GM19238 (cell line): ENCODE measurements around the gene AVPR1A.
"Not testable (repeated sequence)": the region's sequence is repeated elsewhere in the genome, so short reads cannot be mapped to it uniquely, and the experiment has no call there.

Source experiments
- DNase-seq: peaks from one replicate; pipeline ENCODE4 v3.0.0; 2011; ENCODE audit warnings: low spot score; ENCODE audit not compliant: insufficient read length

The AVPR1A gene

DNA sequence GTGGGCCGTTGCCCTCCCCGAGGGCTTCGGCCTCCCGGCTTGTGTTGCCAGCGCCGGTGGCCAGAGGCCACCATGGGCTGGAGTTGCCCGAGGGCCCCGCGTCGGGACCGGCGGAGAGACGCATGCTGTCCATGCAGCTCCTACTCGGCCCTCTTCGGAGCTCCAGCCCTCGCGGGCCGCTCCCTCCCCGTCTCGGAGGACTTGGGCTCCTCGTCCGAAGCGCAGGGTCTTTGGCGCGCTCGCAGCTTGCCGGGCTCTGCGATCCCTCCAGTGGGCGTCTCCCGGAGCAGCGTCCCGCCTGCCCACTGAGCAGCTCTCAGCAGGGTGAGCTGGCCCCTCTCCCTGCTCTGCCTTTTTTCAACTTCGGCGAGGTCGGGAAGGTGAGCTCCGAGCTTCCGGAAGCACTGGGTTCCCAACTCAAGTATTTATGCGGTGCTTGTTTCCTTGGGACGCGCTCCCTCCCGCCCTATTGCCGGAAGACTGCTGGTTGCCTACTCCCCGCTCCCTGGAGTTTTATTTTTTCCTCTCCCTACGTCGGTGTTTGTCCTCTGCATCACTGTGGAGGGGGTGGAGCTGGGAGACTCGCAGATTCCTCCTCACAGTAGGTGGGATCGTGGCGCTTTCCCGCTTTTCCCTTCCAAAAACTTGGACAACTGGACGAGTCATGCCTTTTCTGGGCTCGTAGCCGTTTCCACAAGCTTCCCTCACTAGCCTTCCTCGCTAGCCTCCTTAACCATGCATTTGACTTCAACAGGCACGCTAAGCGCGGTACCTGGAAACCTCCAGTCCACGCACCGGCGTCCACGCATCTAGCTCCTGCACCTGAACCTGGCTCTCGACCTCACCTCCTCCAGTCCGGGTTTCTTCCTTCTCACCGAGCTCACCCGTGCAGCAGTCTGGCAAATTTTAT, at the start of gene AVPR1A:
Gene AVPR1A, minus strand, starts transcription at position 489 of the 910 bp plus-strand sequence. Its CDS starts 365 bp downstream, at position 124.
- no peak for DNase-seq

DNA sequence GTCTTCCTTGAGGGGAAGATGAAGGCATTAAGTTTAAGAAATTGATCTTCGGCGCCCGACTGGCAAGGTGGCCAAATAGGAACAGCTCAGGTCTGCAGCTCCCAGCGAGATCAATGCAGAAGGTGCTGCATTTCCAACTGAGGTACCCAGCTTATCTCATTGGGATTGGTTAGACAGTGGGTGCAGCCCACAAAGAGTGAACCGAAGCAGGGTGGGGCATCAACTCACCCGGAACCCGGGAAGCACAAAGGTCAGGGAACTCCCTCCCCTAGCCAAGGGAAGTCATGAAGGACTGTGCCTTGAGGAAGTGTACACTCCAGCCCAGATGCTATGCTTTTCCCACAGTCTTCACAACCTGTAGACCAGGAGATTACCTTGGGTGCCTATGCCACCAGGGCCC, 45.2 kb upstream of the AVPR1A start:
- DNase-seq: no peak

DNA sequence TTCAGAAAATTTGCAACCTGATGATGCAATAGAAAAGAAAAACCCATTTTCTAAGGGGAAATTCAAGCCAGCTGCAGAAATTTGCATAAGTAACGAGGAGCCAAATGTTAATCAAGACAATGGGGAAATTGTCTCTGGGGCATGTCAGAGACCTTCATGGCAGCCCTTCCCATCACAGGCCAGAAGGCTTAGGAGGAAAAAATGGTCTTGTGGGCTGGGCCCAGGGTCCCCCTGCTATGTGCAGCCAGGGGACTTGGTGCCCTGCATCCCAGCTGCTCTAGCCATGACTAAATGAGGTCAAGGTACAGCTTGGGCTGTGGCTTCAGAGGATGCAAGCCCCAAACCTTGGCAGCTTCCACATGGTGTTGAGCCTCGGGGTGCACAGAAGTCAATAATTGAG, 28.2 kb upstream of the AVPR1A start:
- no peak for DNase-seq

DNA sequence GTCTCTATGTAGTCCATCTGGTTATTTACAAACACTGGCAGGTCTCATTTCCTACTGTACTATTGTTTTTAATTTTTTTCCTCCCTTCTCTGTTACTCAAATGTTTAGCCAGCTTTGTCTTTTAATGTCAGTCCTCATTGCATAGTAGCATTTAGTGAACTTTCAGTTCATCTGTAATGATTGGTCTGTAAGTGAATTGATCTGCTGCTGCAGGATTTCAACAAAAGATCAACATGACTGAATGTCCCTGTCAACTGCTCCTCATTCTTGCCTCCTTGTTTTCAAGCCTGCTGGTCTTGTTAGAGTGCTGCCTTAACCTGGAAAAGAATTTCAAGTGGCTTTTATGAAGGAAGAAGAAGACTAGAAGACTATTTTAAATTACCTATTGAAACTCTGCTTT, 19.3 kb upstream of the AVPR1A start:
- DNase-seq: no peak

DNA sequence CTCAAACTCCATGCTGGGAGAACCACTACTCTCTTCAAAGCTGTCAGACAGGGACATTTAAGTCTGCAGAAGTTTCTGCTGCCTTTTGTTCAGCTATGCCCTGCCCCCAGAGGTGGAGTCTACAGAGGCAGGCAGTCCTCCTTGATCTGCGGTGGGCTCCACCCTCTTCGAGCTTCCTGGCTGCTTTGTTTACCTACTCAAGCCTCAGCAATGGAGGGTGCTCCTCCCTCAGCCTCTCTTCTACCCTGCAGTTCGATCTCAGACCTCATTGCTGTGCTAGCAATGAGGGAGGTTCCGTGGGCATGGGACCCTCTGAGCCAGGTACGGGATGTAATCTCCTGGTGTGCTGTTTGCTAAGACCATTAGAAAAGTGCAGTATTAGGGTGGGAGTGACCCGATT, 16.7 kb upstream of the AVPR1A start:
- not testable (repeated sequence) for DNase-seq

DNA sequence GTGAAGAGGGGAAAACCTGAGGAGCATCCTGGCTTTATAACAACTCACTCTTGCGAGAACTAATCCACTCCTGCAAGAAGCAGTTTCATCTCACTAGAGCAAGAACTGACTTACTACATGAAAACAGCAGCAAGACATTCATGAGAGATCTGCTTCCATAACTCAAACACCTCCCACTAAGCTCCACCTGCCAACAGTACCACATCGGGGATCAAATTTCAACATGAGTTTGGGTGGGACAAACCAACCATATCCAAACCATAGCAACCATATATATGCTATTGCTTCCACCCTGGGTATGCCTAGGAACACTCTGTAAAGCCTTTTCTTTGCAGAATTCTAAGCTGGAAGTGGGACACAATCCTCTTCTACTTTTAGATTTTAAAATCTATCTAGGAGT, 13.9 kb upstream of the AVPR1A start:
- DNase-seq: no peak

DNA sequence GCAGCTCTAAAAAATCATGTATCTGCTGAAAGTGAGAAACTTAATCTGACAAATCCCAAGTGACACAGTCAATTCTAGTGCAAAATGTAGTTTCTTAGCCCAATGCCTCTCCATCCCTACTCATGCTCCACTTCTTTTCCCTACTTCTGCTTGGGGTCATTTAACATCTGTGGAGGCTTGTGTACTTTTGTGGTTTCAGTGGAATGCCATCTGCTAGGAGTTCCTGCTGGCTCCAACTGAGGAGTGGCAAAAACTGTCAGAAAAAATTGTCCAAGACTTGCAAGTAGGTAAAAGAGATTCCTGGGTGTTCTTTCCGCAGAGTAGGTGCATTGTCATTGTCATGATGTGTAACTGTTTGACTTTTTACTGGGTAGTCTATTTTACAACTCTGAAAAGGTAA, 12.5 kb upstream of the AVPR1A start:
- no peak for DNase-seq

DNA sequence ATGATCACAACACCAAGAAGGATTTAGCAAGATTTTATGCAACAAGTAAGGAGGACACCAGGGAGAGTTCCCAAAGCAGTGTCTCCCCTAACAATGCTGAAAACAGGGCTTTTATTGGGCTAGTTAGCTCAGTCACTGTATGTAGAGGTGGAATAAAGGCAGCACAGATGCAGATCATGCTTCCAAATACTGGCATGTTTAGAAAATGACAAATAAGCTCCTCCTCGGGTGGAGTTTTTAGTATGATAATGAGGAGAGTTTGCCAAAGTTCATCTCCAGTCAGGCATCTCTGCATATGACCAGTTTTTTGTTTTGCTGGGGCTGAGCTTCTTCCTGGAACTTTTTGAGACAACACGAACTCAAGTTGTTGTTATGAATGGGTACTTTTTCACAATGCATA, 4.4 kb upstream of the AVPR1A start:
- no peak for DNase-seq

DNA sequence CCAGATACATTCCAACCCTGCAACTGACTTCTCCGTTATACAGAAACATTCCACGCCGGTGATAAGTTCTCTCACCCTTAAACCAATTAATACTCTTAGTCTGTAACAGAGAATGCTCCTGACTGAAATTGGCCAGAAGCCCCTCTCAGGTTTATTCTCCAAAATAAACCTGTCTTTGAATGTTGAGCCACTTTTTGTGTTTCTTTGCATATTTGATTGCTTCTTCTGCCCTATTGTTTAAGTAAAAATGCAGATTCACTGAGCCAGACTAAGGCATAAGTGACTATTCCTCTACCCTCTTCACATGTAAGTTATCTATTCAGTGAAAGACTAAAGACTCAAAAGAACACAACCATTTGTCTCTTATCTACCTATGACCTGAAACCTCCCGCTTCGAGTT, 3.6 kb upstream of the AVPR1A start:
- no peak for DNase-seq

DNA sequence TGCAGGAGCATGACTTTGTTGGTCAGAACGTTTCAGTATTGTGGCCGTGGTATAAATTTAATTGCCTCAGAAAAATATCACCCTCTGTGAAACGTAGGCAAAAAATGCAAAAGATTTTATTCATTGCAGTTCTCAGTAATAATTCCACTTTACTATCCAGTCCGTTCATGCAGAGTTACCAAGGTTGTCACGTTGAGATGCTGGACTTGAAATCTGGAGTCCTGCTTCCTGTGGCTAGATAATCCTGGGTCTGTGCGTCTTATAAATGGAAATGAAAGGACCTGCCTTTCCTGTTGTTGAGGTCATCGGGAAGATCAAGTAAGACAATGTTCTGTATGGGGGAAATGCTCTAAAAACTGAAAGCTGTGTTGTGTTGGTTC, 1.3 kb upstream of the AVPR1A start:
- no peak for DNase-seq

DNA sequence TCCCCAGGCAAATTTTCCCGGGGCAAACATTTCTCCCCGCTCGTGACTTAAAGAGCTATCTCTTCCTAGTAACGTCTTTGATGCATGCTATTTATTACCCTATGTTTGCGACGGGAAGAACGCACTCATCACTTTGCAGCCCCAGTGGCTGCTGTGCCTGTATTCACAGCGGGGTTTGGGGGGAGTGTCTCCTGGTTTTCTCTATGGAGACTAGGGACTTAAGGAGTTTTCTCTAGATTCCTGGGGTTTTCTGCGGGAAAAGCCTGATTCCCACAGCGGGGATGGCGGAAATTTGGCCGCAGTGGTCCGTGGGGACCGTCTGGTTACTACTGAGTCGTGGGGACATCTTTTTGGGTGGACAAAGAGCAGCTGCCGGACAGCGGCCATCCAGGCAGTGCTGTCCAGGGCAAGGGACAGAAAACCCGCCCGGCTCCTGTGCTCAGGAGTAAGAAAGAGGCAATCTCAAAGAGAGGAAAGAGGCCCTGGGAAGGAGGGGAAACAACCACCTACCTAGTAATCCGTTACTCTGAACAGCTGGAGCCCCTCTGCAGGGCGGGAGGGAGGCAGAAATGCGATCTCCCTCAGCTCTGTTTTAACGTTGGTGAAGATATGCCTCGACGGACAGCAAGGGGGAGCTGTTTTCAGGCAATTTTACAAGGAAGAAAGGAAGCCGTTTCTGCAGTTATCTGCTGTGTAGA, 771 bp upstream of the AVPR1A start:
- no peak for DNase-seq

DNA sequence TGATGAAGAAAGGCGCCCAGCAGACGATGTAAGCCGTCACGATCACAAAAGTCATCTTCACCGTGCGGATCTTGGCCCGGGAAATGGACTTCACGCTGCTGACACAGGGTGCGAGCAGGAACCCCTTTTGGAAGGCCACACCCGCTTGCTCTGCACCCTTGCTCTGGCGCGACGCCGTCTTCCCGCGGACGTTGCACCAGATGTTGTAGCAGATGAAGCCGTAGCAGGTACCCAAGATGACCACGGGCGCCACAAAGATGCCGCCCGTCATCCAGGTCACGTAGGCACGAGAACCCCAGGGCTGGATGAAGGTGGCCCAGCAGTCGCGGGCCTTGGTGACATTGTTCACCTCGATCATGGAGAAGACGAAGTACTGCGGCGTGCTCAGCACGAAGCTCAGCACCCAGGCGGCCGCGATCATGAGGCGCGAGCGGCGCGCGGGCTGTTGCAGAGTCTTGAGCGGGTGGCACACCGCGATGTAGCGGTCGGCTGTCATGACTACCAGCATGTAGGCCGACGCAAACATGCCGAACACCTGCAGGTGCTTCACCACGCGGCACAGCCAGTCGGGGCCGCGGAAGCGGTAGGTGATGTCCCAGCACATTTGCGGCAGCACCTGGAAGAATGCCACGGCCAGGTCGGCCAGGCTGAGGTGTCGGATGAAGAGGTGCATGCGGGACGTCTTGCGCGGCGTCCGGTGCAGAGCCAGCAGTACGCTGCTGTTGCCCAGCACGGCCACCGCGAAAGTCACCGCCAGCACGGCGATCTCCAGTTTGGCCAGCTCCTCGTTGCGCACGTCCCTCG, 890 bp downstream of the AVPR1A start:
- DNase-seq: no peak

DNA sequence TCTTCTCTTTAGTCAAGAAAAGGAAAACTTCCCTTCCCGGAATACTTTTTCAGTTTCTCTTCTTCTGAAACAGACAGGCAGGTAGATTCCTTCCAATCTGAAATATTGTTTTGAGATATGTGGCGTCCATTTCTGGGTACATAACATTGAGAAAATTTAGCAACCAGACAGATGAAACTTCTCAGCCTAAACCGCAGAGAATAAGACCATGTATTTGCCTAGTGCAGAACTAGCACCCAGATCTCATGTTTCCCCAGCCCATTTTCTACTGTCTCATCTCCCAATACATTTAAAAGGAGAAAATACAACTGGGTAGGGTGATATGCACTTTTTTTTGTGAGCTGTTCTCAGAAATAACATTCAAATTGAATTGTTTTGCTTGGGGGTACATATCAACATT, 6.4 kb downstream of the AVPR1A start:
- no peak for DNase-seq

DNA sequence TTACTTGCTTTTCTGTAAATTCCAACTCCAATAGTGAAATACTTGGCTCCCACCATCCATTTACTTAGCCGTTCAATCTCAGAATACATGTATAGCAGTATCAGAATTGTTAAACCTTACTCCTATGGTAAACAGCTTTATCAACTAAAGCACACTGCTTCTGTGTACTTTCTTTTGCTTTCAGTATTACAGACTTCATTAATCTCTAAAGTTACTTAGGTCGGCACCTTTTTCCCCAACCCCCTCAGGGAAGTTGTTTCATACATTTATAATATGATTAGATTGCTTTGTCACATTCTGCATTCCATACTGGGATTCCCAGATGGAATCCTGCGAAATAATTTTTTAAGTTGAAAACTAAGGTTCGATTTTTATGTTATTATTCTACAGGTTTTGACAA, 12.5 kb downstream of the AVPR1A start:
- DNase-seq: no peak

DNA sequence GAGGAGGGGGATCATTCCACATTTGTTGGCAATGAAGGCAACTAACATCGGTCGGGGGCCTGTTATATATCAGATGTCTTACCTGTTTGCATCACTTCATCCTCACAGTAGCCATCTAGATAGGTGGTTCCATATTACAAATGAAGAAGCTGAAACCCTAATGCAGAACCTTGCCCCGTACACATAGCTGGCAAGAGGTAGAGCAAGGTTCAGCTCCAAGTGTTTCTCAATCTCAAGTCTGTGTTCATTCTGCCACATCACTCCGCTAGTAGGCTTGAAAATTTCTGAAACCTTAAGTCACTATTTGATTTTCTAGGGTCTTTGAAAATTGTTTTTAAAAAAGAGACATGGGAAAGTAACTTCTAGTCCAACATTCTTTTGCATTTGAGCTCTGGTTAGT, 17.0 kb downstream of the AVPR1A start:
- no peak for DNase-seq

DNA sequence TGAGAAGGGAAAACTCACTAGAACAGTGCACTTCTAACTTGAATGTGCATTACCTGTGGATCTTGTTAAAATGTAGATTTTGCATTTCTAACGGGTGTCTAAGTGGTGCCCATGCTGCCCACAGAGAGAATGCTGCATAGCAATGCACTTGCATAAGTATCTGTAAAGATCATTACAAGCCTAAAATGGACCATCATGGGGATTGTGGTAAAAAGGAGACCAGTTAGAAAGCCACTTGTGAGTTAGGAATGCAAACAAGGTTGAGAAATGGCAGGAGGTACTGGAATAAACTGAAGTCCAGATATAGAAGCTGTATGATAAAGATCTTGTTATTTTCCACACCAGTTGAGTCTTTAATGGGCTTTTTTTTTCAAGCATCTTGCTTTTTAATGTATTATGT, 18.8 kb downstream of the AVPR1A start:
- no peak for DNase-seq

DNA sequence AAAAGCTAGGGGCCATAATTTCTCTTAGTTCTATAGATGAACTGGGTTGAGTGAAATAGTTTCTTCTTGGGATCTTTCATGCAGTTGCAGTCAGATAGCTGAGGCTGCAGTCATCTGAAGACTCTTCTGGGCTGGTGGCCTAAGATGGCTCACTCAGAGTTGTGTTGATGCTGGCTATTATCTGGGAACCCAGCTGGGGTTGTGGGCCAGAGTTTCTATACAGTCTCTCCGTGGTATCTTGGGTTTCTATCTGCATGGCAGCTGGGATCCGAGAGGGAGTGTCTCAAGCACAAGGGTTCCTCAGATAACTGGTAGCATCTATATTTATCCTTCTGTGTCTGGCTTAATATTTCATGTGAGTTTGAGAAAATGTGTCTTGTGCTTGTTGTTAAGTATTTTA, 21.1 kb downstream of the AVPR1A start:
- DNase-seq: no peak

DNA sequence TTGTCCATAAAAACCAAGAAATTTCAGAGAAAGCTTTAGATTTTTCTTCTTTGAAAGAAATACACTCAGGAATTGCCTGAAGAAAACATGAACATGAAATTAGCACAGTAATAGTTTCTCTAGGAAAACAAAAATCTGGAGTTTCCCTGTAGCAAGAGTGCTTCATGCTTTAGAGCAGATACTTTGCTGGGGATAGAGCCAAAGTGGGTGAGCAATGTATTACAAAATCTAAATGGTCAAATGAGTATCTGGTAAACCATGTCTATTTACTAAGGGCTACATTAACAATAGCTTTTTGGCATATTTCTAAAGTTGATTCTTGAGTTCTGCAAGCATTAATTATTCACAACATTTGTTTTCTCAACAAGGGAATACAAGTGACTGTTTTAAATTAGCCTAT, 26.2 kb downstream of the AVPR1A start:
- DNase-seq: no peak

DNA sequence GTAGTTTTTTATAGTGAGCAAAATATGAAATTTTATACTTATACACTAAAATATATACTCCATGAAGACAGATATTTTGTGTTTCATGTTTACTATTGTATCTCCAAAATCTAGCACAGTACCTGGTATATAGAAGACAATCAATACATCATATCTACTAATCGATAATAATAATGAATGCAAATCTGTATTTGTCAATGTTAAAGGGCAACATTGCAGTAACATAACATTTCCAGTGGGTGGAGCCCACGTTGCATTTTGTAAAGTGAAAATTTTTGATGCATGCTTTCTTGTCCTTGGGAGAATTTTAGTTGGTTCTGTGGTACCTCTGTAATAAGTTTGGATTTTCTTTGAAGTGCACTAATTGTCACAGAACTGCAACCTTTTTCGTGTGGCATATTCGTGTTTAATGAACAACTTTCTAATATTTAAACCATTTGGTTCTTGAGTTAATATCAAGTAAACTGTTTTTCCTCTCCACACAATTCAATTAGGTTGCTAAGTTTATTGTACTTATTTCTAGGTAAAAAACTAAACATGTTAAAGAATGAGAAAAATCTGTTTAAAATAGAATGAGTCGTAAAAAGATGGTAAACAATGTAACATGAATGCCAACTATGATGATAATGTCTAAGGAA, 47.4 kb downstream of the AVPR1A start:
- no peak for DNase-seq

DNA sequence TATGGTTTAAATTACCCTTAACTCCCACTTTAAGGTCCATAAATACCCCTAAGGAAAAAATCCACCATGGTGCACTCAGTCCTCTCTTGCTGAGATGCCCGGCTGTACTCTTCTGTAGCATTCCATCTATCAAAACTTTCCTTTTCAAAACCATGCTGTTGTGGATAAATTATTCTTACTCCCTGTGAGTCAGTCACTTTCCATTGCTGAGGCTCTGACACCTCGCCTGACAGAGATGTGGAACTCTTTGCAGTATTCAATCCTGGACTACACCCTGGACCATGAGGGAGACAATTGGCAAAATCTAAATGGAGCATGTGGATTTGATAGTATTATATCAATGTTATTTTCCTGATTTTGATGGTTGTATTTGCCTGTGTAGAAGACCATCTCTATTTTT, 49.1 kb downstream of the AVPR1A start:
- no peak for DNase-seq

DNA sequence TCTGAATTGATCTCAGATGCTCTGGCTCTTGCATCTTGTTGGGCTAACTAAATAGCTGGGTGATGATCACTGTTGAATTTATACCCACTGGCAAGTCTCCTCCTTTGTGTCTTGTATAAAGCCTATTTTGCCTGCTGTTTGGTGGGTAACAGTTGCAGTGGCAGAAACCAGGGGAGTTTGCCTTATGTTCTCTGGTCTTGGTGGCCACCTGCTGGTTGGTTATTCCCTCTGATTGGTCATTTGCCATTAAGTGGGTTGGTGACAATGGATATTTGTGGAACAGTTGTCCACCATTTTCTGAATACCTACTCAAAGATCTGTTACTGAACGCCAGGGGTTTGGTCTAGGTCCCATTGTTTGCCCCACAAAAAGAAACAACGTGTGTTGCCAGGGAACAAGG, 52.1 kb downstream of the AVPR1A start:
- DNase-seq: no peak
